IPS-18a (cell line): ENCODE data around the gene ZNF367.

Source experiments
- H3K27ac ChIP-seq: one replicate; pipeline ENCODE4 v1.5.1; 2013; ENCODE audit warnings: low read length
- H3K27me3 ChIP-seq: one replicate; pipeline ENCODE4 v1.6.1; 2013; ENCODE audit warnings: mild to moderate bottlenecking, low read length; ENCODE audit not compliant: control insufficient read depth, insufficient read depth
- H3K36me3 ChIP-seq: one replicate; pipeline ENCODE4 v1.6.1; 2013; ENCODE audit warnings: low read depth, low read length; ENCODE audit not compliant: control insufficient read depth
- H3K4me1 ChIP-seq: one replicate; pipeline ENCODE4 v1.6.1; 2013; ENCODE audit warnings: low read depth, low read length; ENCODE audit not compliant: control insufficient read depth
- H3K4me3 ChIP-seq: one replicate; pipeline ENCODE4 v1.5.1; 2013; ENCODE audit warnings: low read length
- H3K9ac ChIP-seq: one replicate; pipeline ENCODE4 v1.6.1; 2013; ENCODE audit warnings: mild to moderate bottlenecking, low read length, moderate library complexity
- H3K9me3 ChIP-seq: one replicate; pipeline ENCODE4 v1.6.1; 2013; ENCODE audit warnings: low read depth, low read length; ENCODE audit not compliant: control insufficient read depth

ZNF367 gene

DNA sequence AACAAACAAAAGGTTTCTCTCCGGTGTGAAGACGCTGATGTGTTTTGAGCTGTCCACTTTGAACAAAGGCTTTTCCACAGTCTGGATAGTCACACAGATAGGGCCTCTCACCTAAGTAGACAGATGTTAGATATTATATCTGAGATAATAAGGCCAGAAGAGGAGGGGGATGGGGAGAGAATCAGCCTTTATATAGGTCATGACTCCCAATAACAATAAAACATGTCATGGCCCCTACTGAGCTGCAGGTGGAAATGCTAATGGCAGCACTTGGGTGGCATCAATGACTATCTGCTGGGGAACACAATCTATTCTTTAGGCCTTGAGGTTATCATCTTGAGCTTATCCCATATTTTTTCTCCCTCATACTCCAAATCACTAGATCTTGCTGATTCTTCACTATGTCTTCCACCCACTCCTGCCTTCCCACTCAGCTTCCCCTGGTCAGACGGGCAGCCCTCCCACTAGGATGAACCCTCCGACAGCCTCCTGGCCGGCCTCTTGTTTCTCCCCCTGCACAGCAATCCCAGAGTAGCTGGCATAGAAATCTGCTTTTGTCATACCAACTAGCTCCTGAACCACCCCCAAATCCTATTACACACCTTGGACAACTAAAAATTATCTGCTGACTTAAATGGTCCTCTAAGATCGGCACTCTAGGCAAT is 23.2 kb downstream of the ZNF367 start:
- H3K9ac ChIP-seq, result no peak overlapping the region
- peaks cover 35% of the 10 kb centered on the region for H3K36me3 ChIP-seq
- H3K27me3 ChIP-seq, result no peaks in the 10 kb centered on the region
- H3K27ac ChIP-seq, result no peak overlapping the region
- no peaks in the 10 kb centered on the region for H3K9me3 ChIP-seq
- H3K4me1 ChIP-seq, result peaks cover 20% of the 10 kb centered on the region
- H3K4me3 ChIP-seq, result peak overlapping the region; percentile 8

DNA sequence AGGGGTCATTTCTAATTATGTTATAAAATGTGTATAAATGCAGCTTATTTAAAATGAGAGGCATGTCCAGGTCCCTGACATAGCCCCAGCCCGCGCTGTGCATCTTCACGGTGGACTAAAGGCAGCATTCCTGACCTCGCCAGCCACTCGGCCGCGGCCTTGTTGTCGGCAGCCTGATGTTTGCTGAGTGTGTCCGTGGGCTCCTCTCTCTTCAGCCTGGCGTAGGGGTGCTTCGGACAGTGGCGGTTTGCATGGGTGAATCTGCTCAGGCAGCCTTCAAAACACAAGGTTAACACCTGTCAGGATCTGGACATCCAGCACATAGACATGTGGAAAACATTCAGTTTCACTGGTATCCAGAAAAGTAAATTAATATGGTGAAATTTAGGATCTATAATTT is 25.9 kb downstream of the ZNF367 start:
- Histone ChIP-seq H3K9me3 (no peaks in the 10 kb centered on the region), H3K27me3 (no peaks in the 10 kb centered on the region), H3K4me3 (no peak overlapping the region), H3K36me3 (peaks cover 57% of the 10 kb centered on the region), H3K9ac (no peak overlapping the region), H3K4me1 (peaks cover 14% of the 10 kb centered on the region), H3K27ac (no peak overlapping the region)

DNA sequence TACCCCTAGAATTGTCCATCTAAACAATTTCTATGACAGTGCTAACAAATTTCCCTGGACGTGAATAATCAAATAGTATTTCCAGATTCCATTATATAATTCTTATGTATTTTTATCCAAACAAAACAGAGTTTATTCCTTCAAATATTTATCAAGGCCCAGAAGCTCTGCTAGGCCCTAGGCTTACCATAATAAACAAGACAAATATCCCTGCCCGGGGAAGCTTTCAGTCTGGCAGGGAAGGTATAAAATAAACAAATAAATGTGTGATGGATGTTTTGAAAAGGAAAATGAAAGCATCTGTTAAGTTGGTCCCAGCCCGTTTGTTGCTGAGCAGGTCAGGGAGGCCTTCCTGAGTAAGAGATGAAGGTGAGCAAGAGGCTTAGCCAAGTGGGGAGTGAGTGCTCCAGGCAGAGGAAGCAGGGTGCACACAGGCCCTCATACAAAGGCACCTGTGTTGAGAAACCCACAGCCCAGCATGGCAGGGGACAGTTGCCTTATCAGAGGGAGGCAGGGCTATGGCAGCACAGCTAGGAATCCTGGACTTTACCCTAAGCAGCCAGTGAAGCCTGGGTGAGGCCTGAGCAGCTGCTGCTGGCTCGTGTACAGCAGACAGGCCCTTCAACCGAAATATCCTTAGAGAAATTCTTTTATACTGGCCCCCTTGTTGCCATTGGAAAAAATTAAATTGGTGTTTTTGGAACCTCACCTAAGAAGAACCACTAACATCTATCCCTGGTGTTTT is 27.0 kb downstream of the ZNF367 start:
- Histone ChIP-seq H3K4me1 (peaks cover 14% of the 10 kb centered on the region), H3K27ac (no peak overlapping the region), H3K9ac (no peak overlapping the region), H3K9me3 (no peaks in the 10 kb centered on the region), H3K27me3 (no peaks in the 10 kb centered on the region), H3K4me3 (no peak overlapping the region), H3K36me3 (peaks cover 65% of the 10 kb centered on the region)

DNA sequence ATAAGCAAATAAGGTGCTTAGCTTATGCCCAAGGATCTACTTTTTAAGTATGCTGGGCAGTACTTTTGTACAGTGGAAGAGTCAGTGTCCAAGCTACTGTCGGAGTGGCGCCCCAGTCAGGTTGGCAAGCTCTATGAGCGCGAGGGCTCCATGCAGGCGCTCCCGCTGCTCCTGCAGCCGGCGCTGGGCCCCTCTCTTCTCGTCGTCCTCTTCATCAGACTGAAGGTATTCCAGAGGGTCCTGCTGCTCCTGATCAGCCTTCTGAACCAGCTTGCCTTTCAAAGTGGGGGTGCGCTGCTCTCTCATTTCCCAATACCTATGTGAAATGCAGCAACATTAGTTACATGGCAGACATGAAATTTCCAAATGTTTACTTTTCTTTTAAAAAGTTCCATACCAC is 30.0 kb downstream of the ZNF367 start:
- Histone ChIP-seq H3K27ac (no peak overlapping the region), H3K36me3 (peaks cover 70% of the 10 kb centered on the region), H3K4me3 (no peak overlapping the region), H3K9ac (no peak overlapping the region), H3K4me1 (no peaks in the 10 kb centered on the region), H3K9me3 (no peaks in the 10 kb centered on the region), H3K27me3 (no peaks in the 10 kb centered on the region)

DNA sequence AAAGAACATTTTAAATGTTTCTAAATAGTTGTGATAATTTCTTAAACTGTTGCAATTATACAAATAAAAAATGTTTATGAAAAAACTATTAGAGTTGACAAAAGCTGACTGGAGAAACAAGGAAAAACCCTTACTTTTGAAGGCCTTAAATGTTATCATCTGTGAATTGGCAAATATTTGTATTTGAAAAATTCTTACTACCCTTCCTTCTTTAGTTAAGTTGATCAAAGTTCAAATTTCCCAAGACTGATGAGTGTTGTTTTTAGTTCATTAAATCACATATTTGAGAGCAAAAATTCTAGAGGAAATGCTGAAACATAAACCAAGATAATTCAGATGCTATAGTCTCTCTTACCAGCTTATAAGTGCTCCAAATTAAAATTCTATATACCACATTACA is 32.0 kb downstream of the ZNF367 start:
- Histone ChIP-seq H3K9me3 (no peaks in the 10 kb centered on the region), H3K27ac (no peak overlapping the region), H3K4me1 (peaks cover 6% of the 10 kb centered on the region), H3K4me3 (no peak overlapping the region), H3K36me3 (peaks cover 50% of the 10 kb centered on the region), H3K9ac (no peak overlapping the region), H3K27me3 (peaks cover 7% of the 10 kb centered on the region)

DNA sequence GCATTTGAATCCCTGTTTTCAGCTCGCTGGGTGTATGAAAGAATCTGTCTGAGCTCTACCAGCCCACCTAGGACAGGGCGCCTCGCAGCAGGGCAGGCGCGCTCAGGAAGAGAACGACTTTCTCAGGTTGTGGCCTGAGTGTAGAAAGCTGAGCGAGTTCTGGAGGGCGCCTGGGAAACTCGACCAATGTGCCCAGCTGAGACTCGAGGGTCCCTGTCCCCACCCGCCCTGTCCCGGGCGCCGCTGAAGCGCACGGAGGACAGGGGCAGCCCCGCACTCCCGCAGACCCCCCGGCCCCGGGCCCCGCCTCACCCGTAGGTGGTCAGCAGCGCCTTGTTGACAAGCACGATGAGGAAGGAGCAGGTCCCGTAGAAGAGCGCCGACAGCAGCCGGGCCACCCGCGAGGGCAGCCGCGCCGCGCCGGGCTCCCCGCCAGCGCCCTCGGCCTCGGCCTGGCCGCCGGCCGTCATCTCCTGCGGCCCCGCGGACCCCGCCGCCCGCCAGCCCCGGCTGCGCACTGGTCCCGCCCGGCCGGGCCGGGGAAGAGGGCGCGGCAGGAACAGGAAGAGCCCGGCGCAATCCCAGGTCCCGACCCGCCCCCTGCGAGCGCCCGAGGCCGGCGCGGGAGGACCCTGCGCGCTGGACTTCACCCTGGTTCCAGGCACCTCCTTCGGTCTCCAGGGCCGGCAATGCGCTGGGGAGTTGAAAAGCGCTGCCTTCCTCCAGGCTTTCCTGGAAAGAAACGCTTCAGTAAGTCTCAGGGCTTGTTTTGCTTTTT is 34.8 kb downstream of the ZNF367 start, which contains the start of gene SLC35D2:
Gene SLC35D2 (minus strand): TSS at position 547 of the 778 bp plus-strand sequence. CDS start 77 bp downstream, at position 470.
- Histone ChIP-seq H3K4me1 (peaks cover 6% of the 10 kb centered on the region), H3K9ac (peak within 1 kb of the TSS; percentile 38), H3K27me3 (peaks cover 7% of the 10 kb centered on the region), H3K27ac (no peak within 1 kb of the TSS), H3K4me3 (peak within 1 kb of the TSS; percentile 64), H3K9me3 (no peaks in the 10 kb centered on the region), H3K36me3 (peaks cover 26% of the 10 kb centered on the region)

DNA sequence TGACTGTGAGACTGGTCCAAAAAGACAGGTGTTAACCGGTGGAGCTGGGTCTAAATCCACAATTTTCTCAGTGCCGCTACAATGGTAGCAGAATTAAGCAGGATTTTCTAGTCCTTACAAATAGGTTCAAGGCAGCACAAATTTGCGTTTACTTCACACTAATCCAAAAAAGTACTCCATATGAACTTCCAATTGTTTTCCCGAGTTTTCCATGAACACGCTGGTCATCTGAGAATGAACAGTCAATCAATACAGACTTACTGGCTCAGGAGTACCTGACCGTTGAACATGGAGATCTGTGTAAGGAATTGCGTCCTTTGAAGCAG is 35.4 kb downstream of the ZNF367 start:
- Histone ChIP-seq H3K4me3 (peak overlapping the region; percentile 57), H3K27me3 (peaks cover 7% of the 10 kb centered on the region), H3K27ac (no peak overlapping the region), H3K9ac (peak overlapping the region; percentile 25), H3K36me3 (peaks cover 21% of the 10 kb centered on the region), H3K4me1 (peaks cover 6% of the 10 kb centered on the region), H3K9me3 (no peaks in the 10 kb centered on the region)

DNA sequence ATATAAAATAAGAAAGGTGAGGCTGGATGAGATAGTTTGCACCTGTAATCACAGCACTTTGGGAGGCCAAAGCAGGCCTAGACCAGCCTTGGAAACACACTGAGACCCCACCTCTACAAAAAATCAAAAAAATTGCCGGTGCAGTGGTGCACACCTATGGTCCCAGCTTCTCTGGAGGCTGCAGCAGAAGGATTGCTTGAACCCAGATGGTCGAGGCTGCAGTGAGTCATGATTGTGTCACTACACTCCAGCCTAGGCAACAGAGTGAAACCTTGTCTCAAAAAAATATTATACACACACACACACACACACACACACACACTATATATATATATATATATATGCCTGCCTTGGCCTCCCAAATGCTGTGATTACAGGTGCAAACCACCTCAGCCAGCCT is 36.0 kb downstream of the ZNF367 start:
- Histone ChIP-seq H3K27ac (no peak overlapping the region), H3K27me3 (peaks cover 7% of the 10 kb centered on the region), H3K9me3 (no peaks in the 10 kb centered on the region), H3K4me3 (no peak overlapping the region), H3K36me3 (peaks cover 15% of the 10 kb centered on the region), H3K9ac (no peak overlapping the region), H3K4me1 (peaks cover 6% of the 10 kb centered on the region)

DNA sequence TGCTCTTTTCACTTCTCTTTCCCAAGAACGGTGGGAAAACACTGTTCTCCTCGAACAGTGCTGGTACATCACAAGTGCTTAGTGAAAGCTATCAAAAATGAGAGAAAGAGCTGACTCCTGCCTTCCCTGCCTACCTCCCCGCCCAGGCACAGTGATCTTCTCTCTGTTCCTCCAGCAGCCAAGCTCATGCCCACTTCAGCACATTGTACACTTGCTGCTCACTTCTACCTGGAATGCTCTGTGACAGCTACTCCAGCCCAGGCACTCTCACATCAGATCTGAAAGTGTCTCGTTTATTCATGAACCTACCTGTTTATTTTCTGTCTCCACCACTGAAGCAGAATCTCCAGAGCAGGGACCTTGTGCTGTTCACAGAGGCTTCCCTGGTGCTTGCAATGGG is 36.5 kb downstream of the ZNF367 start:
- H3K27me3 ChIP-seq, result peaks cover 7% of the 10 kb centered on the region
- H3K9me3 ChIP-seq, result no peaks in the 10 kb centered on the region
- H3K4me1 ChIP-seq, result peaks cover 6% of the 10 kb centered on the region
- H3K27ac ChIP-seq, result no peak overlapping the region
- H3K4me3 ChIP-seq, result no peak overlapping the region
- H3K9ac ChIP-seq, result no peak overlapping the region
- peaks cover 10% of the 10 kb centered on the region for H3K36me3 ChIP-seq

DNA sequence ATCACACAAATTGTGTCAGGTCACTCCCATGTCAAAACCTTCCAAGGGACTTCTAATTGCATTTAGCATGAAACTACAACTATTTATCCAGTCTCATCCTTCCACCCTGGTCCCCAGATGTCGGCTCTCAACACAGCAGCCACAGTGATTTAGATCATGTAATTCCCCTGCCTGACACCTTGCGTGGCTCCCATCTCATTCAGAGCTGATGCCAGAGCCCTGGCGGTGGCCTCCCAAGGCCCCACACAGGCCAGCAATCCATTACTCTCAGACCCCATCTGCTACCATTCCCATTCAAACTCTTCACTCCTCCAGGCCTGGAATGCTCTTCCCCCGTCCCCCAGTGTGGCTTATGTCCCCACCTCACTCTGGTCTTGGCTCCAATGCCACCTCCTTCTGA is 37.0 kb downstream of the ZNF367 start:
- Histone ChIP-seq H3K27ac (no peak overlapping the region), H3K4me1 (peaks cover 6% of the 10 kb centered on the region), H3K4me3 (no peak overlapping the region), H3K9ac (no peak overlapping the region), H3K36me3 (peaks cover 4% of the 10 kb centered on the region), H3K9me3 (no peaks in the 10 kb centered on the region), H3K27me3 (peaks cover 7% of the 10 kb centered on the region)

DNA sequence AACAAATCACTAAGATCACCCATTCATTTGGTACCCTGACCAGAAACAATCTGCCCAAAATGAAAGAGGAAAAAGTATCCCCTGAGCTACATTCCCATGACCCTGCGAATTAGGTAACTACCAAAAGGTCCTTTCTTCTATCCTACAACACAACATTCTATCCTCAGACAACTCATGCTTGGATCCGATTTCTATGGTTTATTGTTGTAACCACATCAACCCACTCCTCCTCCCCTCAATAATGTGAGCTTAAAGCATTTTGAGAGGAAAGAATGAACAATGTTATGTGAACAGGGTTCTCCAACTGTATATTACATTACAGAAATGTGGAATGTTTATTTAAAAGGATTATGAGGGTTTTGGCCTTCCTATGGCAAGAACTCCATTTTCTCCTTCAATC is 38.7 kb downstream of the ZNF367 start:
- Histone ChIP-seq H3K36me3 (no peaks in the 10 kb centered on the region), H3K9ac (no peak overlapping the region), H3K4me3 (no peak overlapping the region), H3K27ac (no peak overlapping the region), H3K27me3 (peaks cover 7% of the 10 kb centered on the region), H3K4me1 (peaks cover 6% of the 10 kb centered on the region), H3K9me3 (no peaks in the 10 kb centered on the region)
